ENCODE results near the gene MS4A4E.
"Not testable (repeated sequence)": the region's sequence is repeated elsewhere in the genome, so short reads cannot be mapped to it uniquely, and the experiment has no call there.

MS4A4E gene

DNA sequence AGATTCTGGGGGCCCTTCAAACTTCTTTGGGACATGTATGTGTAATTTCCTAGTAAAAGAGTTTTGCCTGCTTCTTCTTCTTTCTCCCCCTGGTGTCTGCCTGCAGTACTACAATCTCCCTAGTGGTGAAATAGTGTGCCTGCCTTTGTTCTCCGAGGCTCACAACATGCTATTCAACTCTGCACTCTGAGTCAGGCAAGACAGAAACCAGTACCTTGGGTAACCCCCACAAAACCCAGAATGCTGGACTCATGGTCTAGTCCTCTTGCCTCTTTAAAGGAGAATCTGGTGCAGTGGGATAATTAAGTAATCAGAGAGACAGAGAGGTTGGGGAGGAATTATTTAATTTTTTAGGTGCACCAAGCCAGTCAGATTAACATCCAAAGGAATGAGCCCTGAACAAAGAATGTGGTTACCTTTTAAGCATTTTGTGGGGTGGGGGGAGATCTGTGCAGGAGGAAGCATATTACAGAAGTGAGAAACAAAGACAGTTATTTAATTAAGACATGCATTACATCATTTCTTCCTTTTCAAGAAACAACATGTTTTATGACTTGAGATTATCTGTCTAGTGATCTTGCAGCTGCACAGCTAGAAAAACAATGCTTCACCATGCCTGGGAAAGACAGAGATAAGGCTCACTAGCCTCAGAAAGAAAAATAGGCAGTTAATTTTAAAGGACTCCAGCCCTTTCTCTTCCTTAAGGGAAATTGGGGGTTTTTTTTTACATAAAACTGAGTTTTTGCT lies 49.1 kb downstream of the MS4A4E start:
- no peak overlapping the region for H3K4me3 ChIP-seq (ENCODE audit: low read depth, low read length)
- TF ChIP-seq CTCF (IDR thresholded peaks at IDR 0.05; ENCODE audit: borderline replicate concordance, insufficient read depth, low read depth, low read length) = peak; percentile 90

GRCh38 chr11:60192564-60192963 lies 50.4 kb downstream of the MS4A4E start:
- H3K4me3 ChIP-seq (ENCODE audit: low read depth, low read length) = not testable (repeated sequence)

- not testable (repeated sequence) for H3K4me3 ChIP-seq (ENCODE audit: low read depth, low read length)
Observed at GRCh38 chr11:60188481-60188880, 54.5 kb downstream of the MS4A4E start.

GRCh38 chr11:60186128-60186527 lies 56.8 kb downstream of the MS4A4E start:
- not testable (repeated sequence) for H3K4me3 ChIP-seq (ENCODE audit: low read depth, low read length)

DNA sequence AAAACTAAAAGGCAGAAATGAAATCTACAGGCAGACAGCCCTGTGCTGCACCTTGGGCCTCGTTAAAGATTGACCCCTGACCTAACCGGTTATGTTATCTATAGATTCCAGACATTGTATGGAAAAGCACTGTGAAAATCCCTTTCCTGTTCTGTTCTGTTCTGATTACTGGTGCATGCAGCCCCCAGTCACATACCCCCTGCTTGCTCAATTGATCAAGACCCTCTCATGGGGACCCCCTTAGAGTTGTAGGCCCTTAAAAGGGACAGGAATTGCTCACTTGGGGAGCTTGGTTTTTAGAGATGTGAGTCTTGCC lies 57.5 kb downstream of the MS4A4E start:
- not testable (repeated sequence) for H3K4me3 ChIP-seq (ENCODE audit: low read depth, low read length)

- no peak overlapping the region for H3K4me3 ChIP-seq (ENCODE audit: low read depth, low read length)
- no peak for TF ChIP-seq CTCF (IDR thresholded peaks at IDR 0.05; ENCODE audit: borderline replicate concordance, insufficient read depth, low read depth, low read length)
Observed at GRCh38 chr11:60184824-60185511, 58.0 kb downstream of the MS4A4E start.

DNA sequence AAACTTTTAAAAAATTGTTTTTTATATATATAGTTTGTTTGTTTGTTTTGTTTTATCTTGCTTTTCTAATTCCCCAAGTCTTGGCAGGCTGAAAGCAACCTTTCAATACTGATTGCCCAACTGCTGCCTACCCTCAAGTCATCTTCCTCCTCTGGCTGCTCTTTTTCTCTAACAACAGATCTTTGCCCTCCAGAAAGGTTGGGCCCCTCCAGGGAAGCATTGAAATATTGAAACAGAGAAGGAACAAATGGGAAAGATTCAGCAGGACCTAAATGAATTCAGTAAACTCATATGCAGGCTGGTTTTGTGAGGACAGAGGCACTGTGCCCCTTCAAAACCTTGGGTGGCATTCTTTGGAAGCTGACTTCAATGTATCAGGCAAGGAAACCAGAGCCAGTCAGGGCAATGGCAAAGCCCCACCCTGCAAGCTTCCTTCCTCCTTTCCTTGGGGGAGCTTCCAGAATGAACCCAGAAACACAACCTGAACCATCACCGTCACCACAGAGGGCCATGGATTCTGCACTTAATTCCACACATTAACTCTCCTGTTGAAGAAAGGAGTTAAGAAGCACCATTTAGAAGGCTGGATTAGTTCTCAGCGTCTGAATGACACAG lies 59.2 kb downstream of the MS4A4E start:
- no peak for TF ChIP-seq CTCF (IDR thresholded peaks at IDR 0.05; ENCODE audit: borderline replicate concordance, insufficient read depth, low read depth, low read length)
- H3K4me3 ChIP-seq (ENCODE audit: low read depth, low read length) = no peak overlapping the region

DNA sequence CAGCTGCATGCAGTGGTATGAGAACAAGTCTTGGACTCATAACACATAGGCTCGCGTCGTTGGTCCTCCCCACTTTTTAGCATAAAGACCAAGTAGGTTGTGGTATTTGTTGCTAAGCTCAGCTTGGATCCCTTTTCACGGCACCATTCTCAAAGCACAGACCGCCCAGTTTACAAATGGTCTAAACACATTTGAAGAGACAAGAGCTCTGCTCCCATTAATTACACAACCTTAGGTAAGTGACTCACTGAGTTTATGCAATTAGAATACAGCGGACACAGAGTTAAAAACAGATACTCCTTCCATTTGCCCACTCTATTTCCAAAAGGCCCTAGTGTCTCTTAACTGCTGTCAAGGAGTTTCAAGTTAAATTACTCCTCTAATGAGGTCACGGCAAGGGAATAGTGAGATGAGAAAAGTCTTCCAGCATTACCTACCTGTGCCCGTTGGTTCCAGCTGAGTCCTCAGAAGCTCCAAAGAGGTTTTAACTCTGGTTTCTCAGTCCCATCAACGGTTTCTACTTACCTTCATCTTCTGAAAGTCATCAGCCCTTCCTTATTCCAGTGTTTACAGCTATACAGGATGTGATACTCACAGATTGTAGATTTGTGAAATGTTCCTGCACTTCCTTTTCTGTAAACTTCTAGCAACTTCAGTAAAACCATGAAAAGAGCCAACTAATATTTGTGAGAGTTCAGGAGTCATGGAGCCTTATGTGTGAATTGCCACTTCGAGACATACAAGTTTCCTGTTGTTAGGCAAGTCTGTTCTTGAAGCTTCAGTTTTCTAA lies 60.2 kb downstream of the MS4A4E start, which contains the start of gene MS4A6A:
TSS of gene MS4A6A (minus strand) at position 543 of the 790 bp plus-strand sequence. CDS start 1,356 bp downstream, outside the sequence.
- TF ChIP-seq CTCF (IDR thresholded peaks at IDR 0.05; ENCODE audit: borderline replicate concordance, insufficient read depth, low read depth, low read length) = no peak
- H3K4me3 ChIP-seq (ENCODE audit: low read depth, low read length) = no peak within 1 kb of the TSS

DNA sequence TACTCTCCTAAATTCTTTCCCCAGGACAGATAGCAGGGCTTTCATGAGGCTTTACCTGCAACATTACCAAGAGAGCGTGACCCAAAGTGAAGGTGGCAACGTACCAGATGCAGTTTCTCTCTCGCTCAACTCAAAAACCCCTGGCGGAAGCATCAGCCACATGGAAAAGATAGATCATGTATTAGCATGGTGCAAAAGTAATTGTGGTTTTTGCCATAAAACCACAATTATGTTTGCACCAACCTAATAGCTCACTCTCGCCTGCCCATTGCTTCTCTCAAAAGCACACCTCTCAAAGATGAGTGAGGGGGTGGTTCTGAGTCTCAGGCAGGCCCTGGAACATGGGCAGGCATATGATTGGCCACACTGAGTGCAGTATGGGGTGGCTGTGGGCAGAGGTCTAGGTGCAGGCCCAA lies 67.1 kb downstream of the MS4A4E start:
- H3K4me3 ChIP-seq (ENCODE audit: low read depth, low read length) = no peak overlapping the region
- TF ChIP-seq CTCF (IDR thresholded peaks at IDR 0.05; ENCODE audit: borderline replicate concordance, insufficient read depth, low read depth, low read length) = no peak

All from GM12875 (cell line).